LNCaP clone FGC (cell line): ENCODE measurements around the gene RMC1.

Source experiments
- DNase-seq: peaks from one replicate; pipeline ENCODE4 v3.0.0-alpha.2; 2011; ENCODE audit warnings: low read depth
- H3K4me3 ChIP-seq: 2 replicates; pipeline ENCODE4 v1.5.1; 2011; ENCODE audit warnings: mild to moderate bottlenecking, low read depth, low read length, control low read depth
- CTCF ChIP-seq: IDR thresholded peaks from 2 replicates; pipeline ENCODE4 v1.5.1; 2012; ENCODE audit warnings: mild to moderate bottlenecking; ENCODE audit not compliant: control insufficient read depth, insufficient read depth; ENCODE audit errors: extremely low read depth

RMC1 gene

GRCh38 chr18:23462876-23463275 is 40.4 kb upstream of the RMC1 start:
- DNase-seq, result no peak
- H3K4me3 ChIP-seq, result no peak overlapping the region
- TF ChIP-seq CTCF, result no peak

DNA sequence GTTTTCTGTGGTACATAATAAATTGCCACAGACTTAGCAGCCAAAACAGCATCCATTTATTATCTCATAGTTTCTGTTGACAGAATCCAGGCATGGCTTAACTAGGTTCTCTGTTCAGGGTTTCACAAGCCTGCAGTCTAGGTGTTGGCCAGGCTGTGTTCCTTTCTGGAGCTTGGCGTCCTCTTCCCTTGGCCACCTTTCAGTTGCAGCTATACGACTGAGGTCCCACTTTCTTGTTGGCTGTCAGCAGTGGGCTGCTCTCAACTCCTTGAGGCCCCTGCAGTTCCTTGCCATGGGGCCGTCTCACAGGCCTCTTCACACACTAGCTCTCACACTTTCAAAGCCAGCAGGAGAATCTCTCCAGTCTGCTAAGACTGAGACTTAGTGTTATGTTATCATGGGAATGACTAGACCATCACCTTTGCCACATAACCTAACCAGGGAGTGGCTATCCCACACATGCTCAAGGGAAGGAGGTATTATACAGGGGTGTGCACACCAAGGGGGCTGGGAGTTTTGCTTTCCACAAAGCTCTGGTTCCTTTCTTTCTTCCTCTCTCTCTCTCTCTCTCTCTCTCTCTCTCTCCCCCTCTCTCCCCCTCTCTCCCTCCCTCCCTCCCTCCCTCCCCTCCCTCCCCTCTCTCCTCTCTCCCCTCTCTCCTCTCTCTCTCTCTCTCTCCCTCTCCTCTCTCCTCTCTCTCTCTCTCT is 34.4 kb upstream of the RMC1 start:
- TF ChIP-seq CTCF, result no peak
- DNase-seq, result no peak

DNA sequence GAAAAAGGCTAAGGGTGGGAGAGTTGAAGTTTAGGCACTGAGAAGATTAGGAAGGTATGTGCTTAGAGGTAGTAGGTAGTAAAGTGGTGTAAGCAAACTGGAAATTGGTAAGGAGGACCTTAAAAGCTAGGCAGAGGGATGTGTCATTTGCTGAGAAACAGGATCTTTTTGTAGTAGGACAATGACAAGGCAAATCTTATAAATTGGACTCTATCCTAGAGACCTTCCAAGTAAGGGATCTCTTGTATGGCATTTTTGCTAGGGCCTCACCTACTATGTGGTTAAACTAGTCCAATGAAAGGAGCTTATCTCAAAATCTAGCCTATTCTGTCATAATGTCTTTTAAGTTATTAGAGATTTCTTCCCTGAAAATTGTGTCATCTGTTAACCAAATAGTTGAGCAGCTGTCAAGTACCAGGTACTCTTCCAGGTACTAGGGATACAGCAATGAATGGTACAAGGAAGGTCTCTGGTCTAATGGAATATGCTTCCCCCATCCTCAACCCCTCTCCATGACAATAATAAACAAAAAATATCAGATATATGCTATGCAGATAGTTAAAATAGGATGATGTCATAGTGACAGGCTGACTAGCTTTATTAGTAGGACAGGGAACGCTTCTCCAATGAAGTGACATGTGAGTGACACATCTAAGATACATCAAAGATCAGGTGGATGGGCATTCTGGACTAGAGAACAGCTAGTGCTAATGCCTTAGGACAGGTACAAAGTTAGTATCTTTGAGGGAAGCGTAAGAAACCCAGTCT is 32.5 kb upstream of the RMC1 start:
- TF ChIP-seq CTCF, result no peak
- DNase-seq, result no peak
- no peak overlapping the region for H3K4me3 ChIP-seq

More for the DNA sequence above, 34.4 kb upstream of the RMC1 start:
- no peak overlapping the region for H3K4me3 ChIP-seq

- DNase-seq, result no peak
- no peak overlapping the region for H3K4me3 ChIP-seq
- TF ChIP-seq CTCF, result no peak
Observed at GRCh38 chr18:23471486-23471885, 31.8 kb upstream of the RMC1 start.

DNA sequence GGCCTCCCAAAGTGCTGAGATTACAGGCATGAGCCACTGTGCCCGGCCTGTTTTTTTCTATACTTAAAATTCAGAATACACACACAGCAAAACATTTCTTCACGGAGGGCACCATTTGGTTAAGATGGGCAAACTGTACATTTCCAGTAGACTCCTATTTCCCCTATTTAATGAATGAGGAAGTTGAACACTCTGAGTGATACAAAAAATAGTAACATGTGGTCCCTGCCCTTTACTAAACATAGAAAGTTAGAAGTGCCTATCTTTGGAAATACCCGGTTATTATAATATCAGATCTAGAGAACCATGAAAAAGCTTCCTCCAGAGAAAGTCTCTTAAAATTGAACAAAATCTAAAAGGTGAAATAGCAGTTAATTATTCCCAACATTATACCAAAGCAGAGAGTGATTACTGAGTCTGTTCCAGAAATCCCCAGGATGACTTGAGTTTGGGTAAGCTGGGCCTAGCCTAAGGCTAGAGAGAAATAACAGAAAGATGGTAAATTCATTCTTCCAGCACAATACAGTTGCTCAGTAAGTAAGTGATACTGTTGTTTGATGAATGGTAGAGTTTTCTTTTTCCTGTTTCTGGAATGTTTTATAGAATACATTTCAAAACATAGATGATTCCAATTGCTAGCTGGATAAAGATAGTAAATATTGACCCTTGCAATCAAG is 23.3 kb upstream of the RMC1 start:
- no peak overlapping the region for H3K4me3 ChIP-seq
- DNase-seq, result no peak
- TF ChIP-seq CTCF, result no peak

DNA sequence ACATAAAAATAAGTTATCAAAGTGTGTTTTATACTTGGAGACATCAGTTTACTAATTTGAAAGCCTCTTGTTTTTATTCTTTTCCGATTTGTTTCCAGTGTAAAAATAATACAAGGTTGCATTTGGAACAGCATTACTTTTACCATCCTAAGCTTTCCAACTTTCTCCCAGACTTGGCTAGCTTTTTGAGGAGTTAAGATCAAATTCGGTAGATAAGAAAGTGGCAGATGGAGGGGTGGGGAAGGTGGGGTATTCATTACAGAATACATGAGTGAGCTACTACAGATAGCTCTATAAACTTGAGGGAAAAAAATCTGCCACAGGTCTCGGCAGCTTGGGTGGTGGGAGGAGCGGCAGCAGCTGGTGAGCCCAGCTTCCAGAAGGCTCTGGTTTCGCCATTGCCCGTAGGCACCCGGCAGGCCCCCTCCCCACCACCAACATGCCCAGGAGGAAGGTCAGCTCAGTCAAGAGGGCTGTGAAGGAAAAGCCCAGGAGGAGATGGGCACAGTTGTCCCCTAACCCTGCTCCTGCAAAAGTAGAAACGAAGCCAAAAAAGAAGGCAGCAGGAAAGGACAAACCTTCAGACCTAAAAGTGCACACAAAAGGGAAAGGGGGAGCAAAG is 18.6 kb upstream of the RMC1 start:
- H3K4me3 ChIP-seq, result no peak overlapping the region
- TF ChIP-seq CTCF, result no peak
- no peak for DNase-seq
